Measurements from ENCODE around the gene GALNT12. TPM values are rescaled to one million over a fixed set of nuclear protein-coding genes. Genes with fewer than 3 reads are reported as not detected.

Gene GALNT12
- total RNA-seq, 4 donors from 2014 or later: 0.55 to 1.6 (median 1.1) TPM

- H3K9me3 ChIP-seq: no peaks in the 10 kb centered on the region
- ATAC-seq (peak in 1 of 2 donors; percentile 26), DNase-seq (no peak)
- no peaks in the 10 kb centered on the region for H3K36me3 ChIP-seq
- H3K27ac ChIP-seq: peak overlapping the region in 3 of 4 donors; percentile 30 to 37 (median 33)
- TF ChIP-seq CTCF (IDR thresholded peaks at IDR 0.05 in 4 of 5, conservative IDR thresholded peaks at IDR 0.05 in 1 of 5) (no peak), POLR2A (IDR thresholded peaks at IDR 0.05) (no peak)
- H3K4me3 ChIP-seq: no peak overlapping the region
- intact Hi-C loops (cut with DNase I; ENCODE audit: low total_unique reads) (no loop called here), in situ Hi-C loops (cut with MboI; ENCODE audit: low sequenced_read_pairs in 4 of 4) (no loop called here)
- H3K4me1 ChIP-seq: peaks cover 10 to 11% of the 10 kb centered on the region in 2 donors
- peaks cover 0 to 3% (median 0%) of the 10 kb centered on the region in 3 donors for H3K27me3 ChIP-seq
Observed at GRCh38 chr9:98881836-98882568, 74.5 kb downstream of the GALNT12 start.

GRCh38 chr9:98882569-98882923 is 75.1 kb downstream of the GALNT12 start:
- Histone ChIP-seq H3K36me3 (no peaks in the 10 kb centered on the region), H3K27me3 (peaks cover 0 to 3% (median 0%) of the 10 kb centered on the region in 3 donors), H3K9me3 (no peaks in the 10 kb centered on the region), H3K4me3 (no peak overlapping the region), H3K27ac (peak overlapping the region in 2 of 4 donors; percentile 15 to 33), H3K4me1 (peaks cover 10 to 15% of the 10 kb centered on the region in 2 donors)
- in situ Hi-C loops (cut with MboI; ENCODE audit: low sequenced_read_pairs in 4 of 4) (no loop called here), intact Hi-C loops (cut with DNase I; ENCODE audit: low total_unique reads) (no loop called here)
- no peak for ATAC-seq
- TF ChIP-seq CTCF (IDR thresholded peaks at IDR 0.05 in 4 of 5, conservative IDR thresholded peaks at IDR 0.05 in 1 of 5): no peak
- TF ChIP-seq POLR2A (IDR thresholded peaks at IDR 0.05): no peak
- no peak for DNase-seq

GRCh38 chr9:98883276-98883675 is 75.8 kb downstream of the GALNT12 start:
- ATAC-seq: no peak
- peaks cover 10 to 18% of the 10 kb centered on the region in 2 donors for H3K4me1 ChIP-seq
- TF ChIP-seq POLR2A (IDR thresholded peaks at IDR 0.05) (no peak), CTCF (IDR thresholded peaks at IDR 0.05 in 4 of 5, conservative IDR thresholded peaks at IDR 0.05 in 1 of 5) (no peak)
- H3K36me3 ChIP-seq: no peaks in the 10 kb centered on the region
- H3K27me3 ChIP-seq: peaks cover 0 to 3% (median 0%) of the 10 kb centered on the region in 3 donors
- no peaks in the 10 kb centered on the region for H3K9me3 ChIP-seq
- no peak for DNase-seq
- H3K27ac ChIP-seq: no peak overlapping the region
- no peak overlapping the region for H3K4me3 ChIP-seq
- intact Hi-C loops (cut with DNase I; ENCODE audit: low total_unique reads) (no loop called here), in situ Hi-C loops (cut with MboI; ENCODE audit: low sequenced_read_pairs in 4 of 4) (no loop called here)

GRCh38 chr9:98884849-98885248 is 77.4 kb downstream of the GALNT12 start:
- TF ChIP-seq CTCF (IDR thresholded peaks at IDR 0.05 in 4 of 5, conservative IDR thresholded peaks at IDR 0.05 in 1 of 5) (no peak), POLR2A (IDR thresholded peaks at IDR 0.05) (no peak)
- Histone ChIP-seq H3K27ac (no peak overlapping the region), H3K4me3 (no peak overlapping the region), H3K36me3 (no peaks in the 10 kb centered on the region), H3K9me3 (no peaks in the 10 kb centered on the region), H3K27me3 (peaks cover 0 to 3% (median 0%) of the 10 kb centered on the region in 3 donors), H3K4me1 (peaks cover 6 to 28% of the 10 kb centered on the region in 2 donors)
- in situ Hi-C loops (cut with MboI; ENCODE audit: low sequenced_read_pairs in 4 of 4): no loop called here
- intact Hi-C loops (cut with DNase I; ENCODE audit: low total_unique reads): no loop called here
- DNase-seq: no peak
- ATAC-seq: no peak

Measured in gastrocnemius medialis (tissue), 4 donors.